HG02981 (cell line): ENCODE data around the gene PARD3B.

ENCODE experiments used
- ATAC-seq: cut with Tn5 transposase; IDR thresholded peaks from one replicate; pipeline ENCODE4 v1.9.1; 2021; ENCODE audit warnings: mild to moderate bottlenecking, moderate library complexity; ENCODE audit not compliant: unreplicated experiment

The PARD3B gene

DNA sequence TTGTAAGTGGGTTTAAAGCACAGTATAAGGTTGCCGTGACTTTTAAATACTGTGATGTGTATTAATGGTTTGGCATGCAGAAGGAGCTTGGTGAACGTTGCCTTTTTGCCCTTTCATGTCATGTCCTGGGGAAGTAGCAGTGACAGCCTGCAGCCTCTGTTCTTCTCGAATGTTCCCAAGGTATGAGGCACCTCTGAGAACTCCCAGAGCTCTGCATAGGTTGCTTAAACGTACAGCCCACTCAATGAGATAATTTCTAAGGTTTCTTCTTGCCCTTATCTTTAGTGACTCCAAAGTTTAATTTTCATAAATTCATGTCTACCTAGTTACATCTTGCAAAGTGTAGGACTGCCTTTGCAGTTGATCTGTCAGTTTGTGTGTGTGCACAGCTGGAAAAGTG, 36.7 kb downstream of the PARD3B start:
- ATAC-seq: no peak

DNA sequence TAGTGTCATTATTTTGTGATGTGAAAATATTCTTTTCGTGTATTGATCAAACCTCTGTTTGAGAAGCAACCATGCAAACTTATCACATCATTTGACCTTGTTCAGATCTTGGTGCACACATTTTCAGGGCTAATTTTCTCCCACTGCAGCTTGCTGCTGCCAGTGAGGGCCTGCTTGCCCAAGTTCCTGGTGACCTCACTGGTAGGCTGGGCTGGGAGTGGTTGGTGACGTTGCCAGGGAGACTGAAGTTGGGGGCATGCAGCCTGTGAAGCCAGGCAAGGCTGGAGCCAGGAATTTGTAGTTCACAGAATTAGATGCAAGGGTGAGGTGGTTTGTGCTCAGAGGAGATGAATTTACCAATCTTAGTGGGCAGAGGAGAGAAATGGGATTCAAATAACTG, 38.5 kb downstream of the PARD3B start:
- no peak for ATAC-seq

DNA sequence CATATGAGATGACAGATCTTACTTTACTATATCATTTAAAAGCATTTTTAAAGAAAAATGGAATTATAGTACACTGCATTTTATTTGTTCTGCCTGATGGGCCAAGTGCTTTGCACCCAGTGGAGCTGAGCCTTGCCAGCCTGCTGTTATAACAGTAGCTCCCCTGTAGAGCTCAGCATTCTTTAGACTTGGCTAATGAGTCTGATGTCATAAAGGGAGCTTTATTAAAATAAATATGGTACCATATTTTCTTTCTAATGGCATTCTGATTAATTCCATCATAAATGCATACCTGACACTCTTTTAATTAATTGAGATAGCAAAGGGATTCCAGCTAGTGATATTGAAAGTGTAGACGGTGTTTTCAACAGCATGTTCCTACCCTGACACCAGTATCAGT, 40.7 kb downstream of the PARD3B start:
- ATAC-seq: no peak

DNA sequence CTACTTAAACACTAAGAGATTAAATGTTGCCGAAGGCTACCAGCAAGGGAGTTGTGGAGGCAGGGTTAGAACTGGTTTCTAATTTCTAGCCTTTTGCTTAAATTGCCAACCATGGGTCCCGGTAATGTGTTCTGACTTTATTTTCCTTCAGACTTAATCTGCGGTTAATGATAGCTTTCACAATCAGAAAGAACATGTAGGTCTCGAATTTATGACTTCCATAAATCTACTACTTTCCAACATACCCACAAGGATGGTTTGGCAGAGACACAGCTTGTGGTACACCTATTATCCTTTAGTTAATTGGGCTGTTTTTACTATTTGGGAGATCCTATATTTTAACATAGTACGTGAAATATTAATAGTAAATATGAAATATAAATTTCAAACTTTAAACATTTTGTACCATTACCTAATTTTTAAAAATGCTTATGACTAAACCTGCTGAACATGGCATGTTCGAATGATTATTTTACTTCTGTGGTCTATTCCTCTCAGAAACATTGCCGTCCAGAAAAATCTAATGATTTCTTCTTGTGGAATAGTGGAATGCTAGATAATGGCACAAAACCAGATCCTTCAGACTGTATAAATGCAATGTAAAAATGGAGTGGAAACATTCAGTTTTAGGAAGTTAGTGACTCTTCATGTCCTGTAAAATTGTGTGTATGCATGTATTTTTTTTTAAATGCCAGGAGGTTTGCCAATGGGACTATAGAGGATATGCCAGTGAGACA, 41.3 kb downstream of the PARD3B start:
- ATAC-seq: no peak

DNA sequence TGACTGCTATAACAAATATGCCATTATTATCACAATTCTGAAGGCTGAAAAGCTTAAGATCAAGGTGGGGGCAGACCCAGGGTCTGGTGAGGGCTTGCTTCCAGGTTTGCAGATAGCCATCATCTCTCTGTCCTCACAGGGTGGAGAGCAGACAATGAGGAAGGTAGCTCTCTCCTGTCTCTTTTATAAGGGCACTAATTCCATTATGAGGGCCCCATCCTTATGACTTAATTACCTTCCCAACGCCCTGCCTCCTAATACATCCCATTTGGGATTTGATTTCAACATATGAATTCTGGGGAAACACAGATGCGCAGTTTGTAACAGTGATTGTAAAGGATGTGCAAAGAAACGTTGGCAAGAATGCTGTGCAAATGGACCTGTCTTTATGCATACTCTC, 44.8 kb downstream of the PARD3B start:
- ATAC-seq: no peak

DNA sequence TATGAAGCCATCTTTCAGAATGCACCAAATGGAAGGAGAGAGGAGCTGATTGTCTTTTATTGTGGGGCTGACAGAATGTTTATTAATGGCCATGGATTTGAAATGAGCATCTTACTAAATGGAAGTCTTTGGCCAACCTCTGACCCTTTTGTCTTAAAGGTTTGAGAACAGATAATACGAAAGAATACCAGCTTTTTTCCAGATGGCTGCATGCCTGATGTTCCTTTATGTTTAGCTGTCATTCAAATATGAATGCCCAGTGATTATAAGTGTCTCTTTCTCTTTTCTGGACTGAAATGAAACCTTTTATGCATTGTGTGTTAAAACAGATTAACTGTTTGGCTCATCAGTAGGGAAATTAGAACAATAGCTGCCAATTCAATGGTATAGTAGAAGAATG, 46.0 kb downstream of the PARD3B start:
- no peak for ATAC-seq

DNA sequence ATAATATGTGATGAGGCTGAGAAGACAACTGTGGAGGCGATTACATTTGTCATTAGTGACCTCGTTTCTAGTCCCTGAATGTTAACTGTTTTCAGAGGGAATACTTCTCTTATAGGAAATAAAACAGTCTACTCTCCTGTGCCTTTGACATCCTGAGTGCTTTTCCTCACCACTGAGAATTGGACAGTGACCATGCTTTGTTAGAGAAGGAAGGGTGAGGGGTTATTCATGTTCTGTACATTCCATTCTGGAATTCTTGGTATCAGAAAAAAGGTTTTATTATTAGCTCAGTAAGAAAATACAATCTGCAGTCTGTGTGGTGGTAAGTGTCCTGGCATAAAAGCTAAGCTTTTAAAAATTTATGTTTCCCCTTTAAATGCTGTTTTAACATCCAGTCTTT, 58.8 kb downstream of the PARD3B start:
- ATAC-seq: no peak

DNA sequence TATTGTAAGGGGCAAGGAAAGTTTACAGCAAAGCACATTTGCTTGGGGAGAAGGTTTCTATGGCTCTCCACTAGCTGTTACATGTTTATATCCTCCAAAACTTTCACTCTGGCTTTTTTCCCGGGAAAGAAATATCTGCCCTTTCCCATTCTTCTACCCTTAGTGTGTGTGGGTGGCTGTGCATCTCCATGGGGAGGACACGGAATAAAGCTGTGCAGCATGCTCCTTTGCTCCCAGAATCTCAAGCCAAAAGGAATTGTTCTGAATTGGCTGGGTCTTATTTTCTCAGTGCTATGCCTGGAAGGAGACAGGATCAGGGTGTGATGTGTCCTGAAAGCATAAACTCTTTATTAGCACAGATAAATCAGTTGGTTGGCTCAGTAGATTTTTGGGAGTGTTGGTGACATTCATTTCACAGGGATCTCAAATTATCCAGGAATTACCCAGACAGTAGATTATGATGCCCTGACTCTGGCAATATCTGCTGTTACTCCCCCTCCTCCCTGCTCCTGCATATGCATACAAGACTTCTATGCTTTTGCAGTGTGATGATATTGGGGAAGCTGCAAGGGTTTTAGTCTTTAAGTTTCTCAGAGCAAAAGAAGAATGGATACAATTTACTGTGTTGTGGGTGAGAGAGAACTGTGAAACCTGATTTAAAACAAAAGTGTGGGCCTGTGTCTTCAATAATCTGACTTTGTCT, 63.1 kb downstream of the PARD3B start:
- no peak for ATAC-seq

DNA sequence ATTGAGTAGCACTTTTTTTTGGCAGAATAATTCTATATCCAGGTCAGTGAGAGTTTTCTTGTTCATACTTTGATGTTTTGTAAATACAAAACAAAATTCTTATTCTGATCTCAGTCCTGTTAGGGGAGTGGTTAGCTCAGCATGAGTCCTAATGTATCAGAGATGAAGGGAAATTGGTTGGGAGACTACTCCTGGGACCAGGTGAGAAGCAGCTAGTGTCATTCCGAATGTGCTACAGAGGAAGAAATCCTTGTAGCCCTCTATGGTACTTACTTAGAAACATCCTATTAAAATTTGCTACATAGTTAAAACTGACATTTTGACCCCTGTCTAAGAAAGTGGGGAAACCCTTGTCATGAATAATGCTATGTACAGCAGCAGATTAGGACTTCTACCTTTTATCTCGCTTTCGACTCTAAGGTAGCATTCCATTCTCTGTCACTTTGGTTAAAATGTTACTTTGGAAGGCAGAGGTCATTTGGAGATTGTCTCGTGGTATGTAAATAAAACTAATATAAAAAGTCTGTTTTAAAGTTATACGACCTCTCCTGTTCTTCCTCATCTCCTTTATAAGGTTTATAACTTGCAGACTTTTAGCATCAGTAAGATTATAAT, 65.8 kb downstream of the PARD3B start:
- ATAC-seq: no peak

DNA sequence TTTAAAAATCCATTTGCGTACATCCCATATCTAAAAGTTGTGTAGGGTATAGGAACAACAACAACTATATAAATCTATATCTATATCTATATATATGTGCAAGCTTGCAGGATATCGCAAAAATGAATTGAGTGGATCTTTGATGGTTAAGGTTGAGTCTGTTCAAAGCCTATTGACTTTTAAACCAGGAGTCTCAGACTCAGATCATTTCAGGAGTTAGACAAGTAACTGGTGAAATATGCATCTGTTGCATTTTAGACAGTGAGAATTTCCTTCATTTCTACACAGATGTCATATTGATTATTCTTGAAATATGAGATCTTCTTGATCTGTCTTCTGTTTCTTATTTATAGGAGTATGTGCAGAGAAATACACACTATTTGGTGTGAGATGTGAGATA, 66.5 kb downstream of the PARD3B start:
- ATAC-seq: no peak

DNA sequence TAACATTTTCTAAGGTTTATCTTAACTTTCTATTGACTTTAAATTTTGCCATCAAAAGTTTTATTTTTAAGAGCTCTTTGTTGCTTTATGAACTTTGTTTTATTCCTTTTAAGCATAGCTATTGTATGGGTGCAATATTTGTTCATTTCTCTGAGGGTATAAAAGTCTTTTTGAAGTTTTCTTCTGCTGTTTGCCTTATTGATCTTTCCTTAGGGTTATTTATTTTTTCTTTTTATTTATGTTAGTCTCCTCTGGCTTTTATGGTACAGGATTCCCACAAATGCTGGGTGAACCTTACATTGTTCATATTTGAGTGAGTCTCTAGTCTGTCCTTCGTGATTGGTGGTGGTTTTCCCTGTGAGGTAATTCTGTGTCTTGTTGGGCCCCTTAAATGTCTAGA, 68.4 kb downstream of the PARD3B start:
- ATAC-seq: no peak

DNA sequence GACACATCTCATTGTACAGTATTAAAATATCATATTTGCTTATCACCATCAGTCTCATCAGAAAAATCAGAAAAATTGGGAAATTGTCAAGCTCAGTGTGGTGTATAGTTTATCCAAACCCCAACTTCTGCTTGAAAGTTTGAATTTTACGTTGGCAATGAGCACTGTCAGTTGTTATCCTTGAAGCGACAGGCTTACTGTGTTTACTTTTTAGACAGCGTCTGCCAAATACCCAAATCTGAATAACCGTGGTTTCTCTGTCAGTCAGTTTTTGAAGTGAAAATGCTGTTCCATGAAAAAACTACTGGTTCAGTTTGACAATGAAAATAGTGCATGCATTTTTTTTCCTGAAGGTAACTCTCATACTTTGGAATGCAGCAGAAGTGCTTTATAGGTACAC, 70.2 kb downstream of the PARD3B start:
- ATAC-seq: no peak

DNA sequence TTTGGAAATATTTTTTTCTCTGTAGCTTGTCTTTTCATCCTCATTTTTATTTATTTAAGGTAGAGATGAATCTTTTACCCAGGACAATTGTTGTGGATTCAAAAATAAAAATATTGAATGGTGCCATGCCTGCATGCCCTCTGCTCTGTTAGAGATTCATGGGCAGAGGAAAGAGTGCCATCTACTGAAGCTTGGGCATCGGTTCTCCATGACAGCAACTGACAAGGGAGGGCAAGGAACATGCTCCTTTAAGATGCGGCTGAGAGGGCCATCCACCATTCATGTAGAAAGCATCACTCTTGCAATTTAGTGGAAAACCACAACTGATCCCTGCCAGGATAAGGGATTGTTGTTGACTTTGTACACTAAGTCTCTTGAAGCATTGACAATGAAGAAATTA, 79.9 kb downstream of the PARD3B start:
- ATAC-seq: no peak

DNA sequence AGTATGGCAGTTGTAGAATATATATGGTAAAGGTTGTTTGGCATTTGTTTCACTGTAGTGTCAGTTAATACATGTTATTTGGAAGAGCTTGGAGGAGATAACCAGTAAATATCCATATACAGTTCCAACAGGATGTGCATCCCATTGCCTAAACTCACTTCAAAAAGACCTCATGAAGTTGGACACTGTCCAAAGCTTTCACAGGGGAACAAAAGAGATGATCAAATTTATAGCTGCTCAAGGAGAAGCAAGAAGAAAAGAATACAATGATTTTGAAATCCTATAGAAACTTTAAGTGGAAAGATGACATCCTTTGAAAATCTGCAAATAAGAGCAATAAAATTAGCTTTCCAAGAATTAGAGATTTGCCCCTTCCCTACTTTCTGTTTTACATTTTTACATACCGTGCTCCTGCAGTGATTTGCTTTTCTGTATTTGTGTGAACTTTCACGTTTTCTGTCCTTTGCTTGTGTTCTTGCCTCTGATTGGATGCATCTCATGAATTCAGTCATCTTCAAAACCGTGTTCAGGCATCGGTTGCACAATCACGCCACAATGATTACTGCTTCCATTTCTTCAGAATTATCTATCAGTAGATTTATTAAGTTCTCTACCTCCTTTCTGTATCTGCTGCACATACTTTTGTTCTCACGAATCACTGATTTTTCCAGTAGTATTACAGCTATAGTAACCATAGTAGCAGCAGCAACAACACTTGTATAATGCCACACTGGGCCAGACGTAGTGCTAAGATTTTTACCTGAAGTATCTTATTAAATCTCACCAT, 83.8 kb downstream of the PARD3B start:
- ATAC-seq: no peak

DNA sequence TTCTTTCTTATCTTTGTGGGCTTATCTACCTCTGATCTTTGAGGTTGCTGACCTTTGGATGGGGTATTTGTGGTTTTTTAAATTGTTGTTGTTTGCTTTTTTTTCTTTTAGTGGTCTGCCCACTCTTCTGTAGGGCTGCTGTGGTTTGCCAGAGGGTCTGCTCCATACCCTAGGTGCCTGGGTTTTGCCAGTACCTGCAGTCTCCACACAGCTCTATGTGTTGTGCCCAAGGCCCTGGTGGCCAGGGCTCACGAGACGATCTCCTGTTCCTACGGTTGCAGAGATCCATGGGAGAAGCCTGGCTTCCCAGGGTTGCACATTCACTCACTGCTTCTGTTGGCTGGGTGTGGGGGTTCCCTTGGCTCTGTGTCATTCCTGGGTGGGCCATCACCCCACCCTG, 87.1 kb downstream of the PARD3B start:
- ATAC-seq: no peak

DNA sequence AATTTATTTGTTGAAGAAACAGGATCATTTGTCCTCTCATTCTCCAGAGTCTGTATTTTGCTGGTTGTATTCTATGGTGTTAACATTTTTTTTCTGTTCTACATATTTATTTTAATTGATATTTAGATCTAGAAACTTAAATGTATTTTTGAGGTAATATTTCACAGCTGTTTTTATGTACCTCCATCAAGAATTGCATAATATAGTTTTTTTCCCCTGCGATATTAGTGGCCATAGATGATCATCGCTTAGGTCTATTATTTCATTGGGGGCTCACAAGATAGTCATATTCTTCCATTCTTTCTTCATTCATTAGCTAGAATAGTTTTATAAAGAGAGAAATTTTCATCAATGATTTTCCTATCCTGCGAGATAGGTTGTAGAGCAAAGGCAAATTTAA, 89.3 kb downstream of the PARD3B start:
- no peak for ATAC-seq

DNA sequence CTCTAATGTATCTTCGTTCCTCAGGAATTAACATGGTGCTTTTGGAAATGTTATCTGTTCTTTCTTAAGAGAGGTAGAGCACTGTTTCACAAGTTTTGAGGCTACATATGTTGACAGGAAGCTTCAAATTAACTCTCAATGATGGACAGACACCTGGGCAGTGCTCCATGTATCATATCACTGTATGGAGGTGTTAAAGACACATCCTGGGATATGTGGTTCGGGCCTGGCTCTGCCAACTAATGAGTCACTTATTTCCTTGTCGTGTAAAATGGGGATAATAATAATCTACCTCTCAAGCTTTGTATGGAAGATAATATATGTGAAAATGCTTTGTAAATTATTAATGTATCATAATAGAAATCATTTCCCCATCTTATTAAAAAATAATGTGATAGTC, 90.2 kb downstream of the PARD3B start:
- no peak for ATAC-seq

DNA sequence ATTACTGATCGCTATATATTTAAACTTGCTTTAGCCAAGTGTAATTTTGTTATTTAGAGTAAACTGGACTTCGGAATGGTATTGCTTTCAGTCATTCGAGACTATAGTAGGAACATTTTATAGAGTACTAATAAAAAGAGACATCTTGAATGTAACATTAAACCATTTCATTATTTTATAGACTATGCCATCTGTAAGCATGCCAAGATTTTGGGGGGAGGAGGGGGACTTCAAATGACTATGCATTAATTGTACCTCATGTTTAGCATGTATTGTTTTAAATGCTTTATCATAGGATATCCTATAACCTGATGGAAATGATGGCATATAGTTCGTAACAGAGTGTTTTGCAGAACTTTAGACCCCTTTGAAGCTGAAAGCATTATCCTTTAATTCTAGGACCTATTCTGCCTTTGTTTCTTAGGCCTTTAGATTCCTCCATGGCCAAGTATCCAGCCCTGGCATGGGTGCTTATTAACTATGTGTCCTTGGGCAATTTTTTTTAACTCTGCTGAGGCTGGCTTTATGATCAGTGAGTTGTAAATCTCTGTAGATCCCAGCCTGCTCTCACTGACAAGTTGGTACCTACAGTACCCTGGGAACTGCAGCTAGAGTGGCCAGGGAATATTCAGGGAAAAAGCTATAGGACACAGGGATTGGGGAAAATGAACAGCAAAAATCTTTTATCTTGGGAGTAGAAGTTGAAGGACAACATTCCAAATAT, 93.4 kb downstream of the PARD3B start:
- no peak for ATAC-seq

DNA sequence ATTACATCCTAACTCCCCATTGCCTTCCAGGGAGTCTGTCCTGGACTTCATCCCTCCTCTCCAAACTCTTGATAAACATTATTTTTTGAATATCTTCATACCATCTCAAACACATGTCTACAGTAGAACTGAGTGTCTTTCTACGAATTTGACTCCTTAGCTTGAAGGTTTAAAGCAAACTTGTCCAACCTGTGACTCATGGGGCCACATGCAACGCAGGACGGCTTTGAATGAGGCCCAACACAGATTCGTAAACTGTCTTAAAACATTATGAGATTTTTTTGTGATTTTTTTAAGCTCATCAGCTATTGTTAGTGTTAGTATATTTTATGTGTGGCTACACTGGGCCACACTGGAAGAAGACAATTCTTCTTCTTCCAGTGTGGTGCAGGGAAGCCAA, 98.1 kb downstream of the PARD3B start:
- no peak for ATAC-seq

DNA sequence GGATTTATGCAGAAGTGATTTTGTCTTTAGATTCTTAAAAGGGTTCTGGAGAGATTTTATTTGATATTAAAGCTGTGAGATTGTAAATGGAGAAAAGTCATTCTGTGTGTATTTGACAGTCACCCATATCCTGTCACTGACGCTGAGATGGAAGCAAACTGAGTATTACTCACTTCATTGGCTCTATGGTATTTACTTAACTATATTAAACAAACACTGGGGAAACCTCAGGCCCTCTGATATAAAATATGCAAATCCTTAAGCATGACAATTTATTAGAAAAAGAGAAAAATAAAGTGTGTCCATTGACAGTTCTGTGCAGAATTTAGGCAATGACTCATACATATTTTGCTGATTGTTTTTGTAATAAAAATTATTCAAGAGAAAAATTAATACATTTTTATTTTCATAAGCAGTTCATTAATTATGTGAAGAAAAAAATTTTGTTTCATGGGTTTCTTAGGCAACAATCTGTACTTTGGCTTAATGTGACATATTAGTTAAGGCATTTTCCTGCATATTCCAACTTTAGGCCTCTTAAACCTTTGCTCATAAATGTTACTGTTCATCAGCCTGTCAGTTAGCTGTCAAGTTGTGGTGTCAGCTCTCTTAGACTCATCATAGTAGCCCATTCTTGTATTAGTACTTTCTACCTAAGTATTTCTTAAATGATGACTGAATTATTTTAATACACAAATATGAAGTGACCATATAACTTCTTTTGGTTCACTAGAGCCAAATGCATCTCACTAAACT, 99.9 kb downstream of the PARD3B start:
- no peak for ATAC-seq
